ENCODE measurements around the gene CDK1.
"Not testable (repeated sequence)": the region's sequence is repeated elsewhere in the genome, so short reads cannot be mapped to it uniquely, and the experiment has no call there.

CDK1 gene

GRCh38 chr10:60817398-60817805 is 39.1 kb downstream of the CDK1 start:
- Histone ChIP-seq H3K4me3 (ENCODE audit: low read length) (no peak overlapping the region), H3K9ac (ENCODE audit: low read length) (peak overlapping the region; percentile 50), H3K27me3 (replicated peaks; ENCODE audit: control insufficient read depth, insufficient read depth, low read length) (no peaks in the 10 kb centered on the region), H3K36me3 (ENCODE audit: control insufficient read depth, insufficient read depth, low read length, severe bottlenecking) (no peaks in the 10 kb centered on the region), H3K9me3 (ENCODE audit: control insufficient read depth, low read length) (no peaks in the 10 kb centered on the region), H3K4me1 (ENCODE audit: control insufficient read depth, insufficient read depth, low read length) (peaks cover 33% of the 10 kb centered on the region)
- peak; percentile 25 for DNase-seq (ENCODE audit: low read depth)

DNA sequence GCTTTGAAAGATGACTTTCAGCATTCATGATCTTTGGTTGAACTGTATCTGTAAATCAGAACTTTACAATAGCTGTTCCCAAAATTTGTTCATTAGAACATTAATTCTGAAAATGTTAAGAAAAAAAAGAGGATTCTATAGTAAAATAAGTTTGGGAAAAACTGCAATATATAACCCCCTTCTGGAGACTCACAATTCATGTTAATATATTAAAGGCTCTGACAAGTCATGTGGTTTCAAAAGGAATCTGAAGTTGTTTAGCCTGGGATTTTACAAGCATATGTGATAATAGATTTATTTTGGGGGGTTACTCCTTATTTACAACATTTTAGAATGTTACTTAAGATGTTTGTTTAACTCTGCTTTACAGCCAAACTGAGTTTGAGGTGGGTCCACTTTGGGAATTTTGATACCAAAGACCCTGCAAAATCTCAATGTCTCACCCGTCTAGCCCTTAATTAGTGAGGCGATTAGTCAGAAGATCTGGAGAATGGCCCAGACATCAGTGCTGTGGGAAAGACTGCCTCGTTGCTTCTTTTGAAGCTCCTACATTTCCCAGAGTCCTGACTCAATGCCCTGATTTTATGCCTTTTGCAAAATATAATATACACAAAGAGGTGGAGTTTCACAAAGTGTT is 40.0 kb downstream of the CDK1 start:
- Histone ChIP-seq H3K9me3 (ENCODE audit: control insufficient read depth, low read length) (no peaks in the 10 kb centered on the region), H3K4me1 (ENCODE audit: control insufficient read depth, insufficient read depth, low read length) (peaks cover 29% of the 10 kb centered on the region)
- DNase-seq (ENCODE audit: low read depth): peak; percentile 84

DNA sequence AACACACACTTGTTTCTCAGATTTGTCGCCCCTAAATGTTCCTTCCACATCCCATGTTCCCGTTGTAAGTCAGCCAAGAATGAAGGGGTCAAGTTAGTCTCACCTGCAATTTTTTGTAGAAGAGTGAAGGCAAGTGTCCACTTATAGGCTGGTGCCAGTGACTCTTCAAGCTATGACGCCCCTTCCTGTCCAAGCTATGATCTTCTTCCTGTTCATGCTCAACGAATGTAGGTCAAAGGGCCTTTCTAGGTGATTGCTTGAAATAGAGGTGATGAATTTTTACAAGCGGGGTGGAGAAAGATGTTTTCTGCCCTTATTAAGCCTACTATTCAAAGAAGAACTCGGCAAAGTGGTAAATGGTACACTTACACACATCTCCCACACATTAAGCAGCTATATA is 41.0 kb downstream of the CDK1 start:
- Histone ChIP-seq H3K9ac (ENCODE audit: low read length) (no peak overlapping the region), H3K4me1 (ENCODE audit: control insufficient read depth, insufficient read depth, low read length) (peaks cover 29% of the 10 kb centered on the region), H3K4me3 (ENCODE audit: low read length) (no peak overlapping the region), H3K27me3 (replicated peaks; ENCODE audit: control insufficient read depth, insufficient read depth, low read length) (no peaks in the 10 kb centered on the region), H3K36me3 (ENCODE audit: control insufficient read depth, insufficient read depth, low read length, severe bottlenecking) (no peaks in the 10 kb centered on the region), H3K9me3 (ENCODE audit: control insufficient read depth, low read length) (no peaks in the 10 kb centered on the region)
- DNase-seq (ENCODE audit: low read depth): no peak

More for the DNA sequence above, 40.0 kb downstream of the CDK1 start:
- Histone ChIP-seq H3K36me3 (ENCODE audit: control insufficient read depth, insufficient read depth, low read length, severe bottlenecking) (no peaks in the 10 kb centered on the region), H3K9ac (ENCODE audit: low read length) (no peak overlapping the region), H3K27me3 (replicated peaks; ENCODE audit: control insufficient read depth, insufficient read depth, low read length) (no peaks in the 10 kb centered on the region), H3K4me3 (ENCODE audit: low read length) (no peak overlapping the region)

DNA sequence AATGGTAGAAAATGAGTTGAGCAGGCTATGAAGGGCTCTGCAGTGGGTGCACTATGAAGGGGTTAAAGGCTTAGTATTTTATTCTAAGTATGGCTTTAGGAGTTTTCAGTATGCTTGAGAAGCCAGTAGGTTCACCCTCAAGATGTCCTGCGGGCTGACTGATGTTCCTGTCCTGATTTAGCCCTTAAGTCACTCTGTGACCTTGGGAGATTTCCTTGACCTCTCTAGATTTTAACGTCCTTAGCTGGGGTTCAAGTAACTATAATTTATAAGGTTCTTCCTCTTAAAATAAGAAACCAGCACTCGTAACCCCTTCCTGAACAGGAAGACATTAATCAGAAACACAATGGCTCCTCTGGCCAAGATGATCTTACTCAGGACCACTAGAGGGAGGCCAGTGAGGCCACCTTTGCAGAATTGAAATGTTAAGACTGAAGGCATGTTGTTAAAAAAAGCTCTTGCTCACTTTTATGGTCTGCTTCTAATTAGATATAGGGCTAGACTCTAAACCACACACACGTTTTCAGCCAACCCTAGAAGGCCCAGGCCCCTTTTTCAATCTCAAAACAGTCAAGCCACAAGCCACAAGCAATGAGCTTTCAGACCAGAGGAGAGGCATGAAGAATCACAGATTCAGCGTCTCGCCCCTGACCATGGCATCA is 41.9 kb downstream of the CDK1 start:
- no peak overlapping the region for H3K9ac ChIP-seq (ENCODE audit: low read length)
- no peak overlapping the region for H3K4me3 ChIP-seq (ENCODE audit: low read length)
- peak; percentile 59 for DNase-seq (ENCODE audit: low read depth)
- H3K4me1 ChIP-seq (ENCODE audit: control insufficient read depth, insufficient read depth, low read length): peaks cover 29% of the 10 kb centered on the region
- no peaks in the 10 kb centered on the region for H3K9me3 ChIP-seq (ENCODE audit: control insufficient read depth, low read length)
- no peaks in the 10 kb centered on the region for H3K36me3 ChIP-seq (ENCODE audit: control insufficient read depth, insufficient read depth, low read length, severe bottlenecking)
- peaks cover 2% of the 10 kb centered on the region for H3K27me3 ChIP-seq (replicated peaks; ENCODE audit: control insufficient read depth, insufficient read depth, low read length)

- Histone ChIP-seq H3K9ac (ENCODE audit: low read length) (no peak overlapping the region), H3K36me3 (ENCODE audit: control insufficient read depth, insufficient read depth, low read length, severe bottlenecking) (no peaks in the 10 kb centered on the region), H3K4me1 (ENCODE audit: control insufficient read depth, insufficient read depth, low read length) (peaks cover 23% of the 10 kb centered on the region), H3K9me3 (ENCODE audit: control insufficient read depth, low read length) (no peaks in the 10 kb centered on the region), H3K27me3 (replicated peaks; ENCODE audit: control insufficient read depth, insufficient read depth, low read length) (peaks cover 7% of the 10 kb centered on the region), H3K4me3 (ENCODE audit: low read length) (no peak overlapping the region)
- peak; percentile 37 for DNase-seq (ENCODE audit: low read depth)
These were observed 43.4 kb downstream of the CDK1 start for GRCh38 chr10:60821656-60822055.

GRCh38 chr10:60822809-60823208 is 44.5 kb downstream of the CDK1 start:
- peaks cover 7% of the 10 kb centered on the region for H3K27me3 ChIP-seq (replicated peaks; ENCODE audit: control insufficient read depth, insufficient read depth, low read length)

DNA sequence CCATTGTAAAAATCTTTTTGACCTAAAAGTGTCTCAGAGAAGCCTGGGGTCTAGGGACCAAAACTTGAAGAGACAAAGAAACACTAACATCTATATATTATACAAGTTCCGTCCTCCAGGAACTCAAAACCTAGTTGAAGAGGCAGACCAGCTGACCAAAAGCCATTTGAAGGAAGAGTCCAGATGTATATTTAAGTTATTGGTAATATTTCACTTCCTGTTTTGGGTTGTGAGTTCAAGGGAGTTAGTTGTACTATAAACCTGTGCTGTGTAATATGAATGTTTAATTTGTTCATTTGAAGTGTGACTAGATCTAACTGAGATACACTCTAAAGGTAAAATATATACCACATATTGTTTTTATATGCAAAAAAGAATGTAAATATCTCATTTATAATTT is 45.0 kb downstream of the CDK1 start:
- peaks cover 7% of the 10 kb centered on the region for H3K27me3 ChIP-seq (replicated peaks; ENCODE audit: control insufficient read depth, insufficient read depth, low read length)
- no peaks in the 10 kb centered on the region for H3K9me3 ChIP-seq (ENCODE audit: control insufficient read depth, low read length)
- no peak overlapping the region for H3K4me3 ChIP-seq (ENCODE audit: low read length)
- H3K9ac ChIP-seq (ENCODE audit: low read length): no peak overlapping the region
- DNase-seq (ENCODE audit: low read depth): no peak
- H3K4me1 ChIP-seq (ENCODE audit: control insufficient read depth, insufficient read depth, low read length): peaks cover 14% of the 10 kb centered on the region
- no peaks in the 10 kb centered on the region for H3K36me3 ChIP-seq (ENCODE audit: control insufficient read depth, insufficient read depth, low read length, severe bottlenecking)

More at GRCh38 chr10:60822809-60823208, 44.5 kb downstream of the CDK1 start:
- DNase-seq (ENCODE audit: low read depth): no peak
- Histone ChIP-seq H3K9ac (ENCODE audit: low read length) (no peak overlapping the region), H3K36me3 (ENCODE audit: control insufficient read depth, insufficient read depth, low read length, severe bottlenecking) (no peaks in the 10 kb centered on the region), H3K4me1 (ENCODE audit: control insufficient read depth, insufficient read depth, low read length) (peaks cover 14% of the 10 kb centered on the region), H3K9me3 (ENCODE audit: control insufficient read depth, low read length) (no peaks in the 10 kb centered on the region), H3K4me3 (ENCODE audit: low read length) (no peak overlapping the region)

GRCh38 chr10:60825520-60825919 is 47.2 kb downstream of the CDK1 start:
- Histone ChIP-seq H3K36me3 (ENCODE audit: control insufficient read depth, insufficient read depth, low read length, severe bottlenecking) (no peaks in the 10 kb centered on the region), H3K9ac (ENCODE audit: low read length) (no peak overlapping the region), H3K4me1 (ENCODE audit: control insufficient read depth, insufficient read depth, low read length) (peaks cover 13% of the 10 kb centered on the region), H3K27me3 (replicated peaks; ENCODE audit: control insufficient read depth, insufficient read depth, low read length) (peaks cover 7% of the 10 kb centered on the region), H3K4me3 (ENCODE audit: low read length) (no peak overlapping the region), H3K9me3 (ENCODE audit: control insufficient read depth, low read length) (no peaks in the 10 kb centered on the region)
- no peak for DNase-seq (ENCODE audit: low read depth)

- Histone ChIP-seq H3K9ac (ENCODE audit: low read length) (no peak overlapping the region), H3K27me3 (replicated peaks; ENCODE audit: control insufficient read depth, insufficient read depth, low read length) (peaks cover 7% of the 10 kb centered on the region)
- DNase-seq (ENCODE audit: low read depth): peak; percentile 42
These were observed 49.7 kb downstream of the CDK1 start for GRCh38 chr10:60827791-60828488.

DNA sequence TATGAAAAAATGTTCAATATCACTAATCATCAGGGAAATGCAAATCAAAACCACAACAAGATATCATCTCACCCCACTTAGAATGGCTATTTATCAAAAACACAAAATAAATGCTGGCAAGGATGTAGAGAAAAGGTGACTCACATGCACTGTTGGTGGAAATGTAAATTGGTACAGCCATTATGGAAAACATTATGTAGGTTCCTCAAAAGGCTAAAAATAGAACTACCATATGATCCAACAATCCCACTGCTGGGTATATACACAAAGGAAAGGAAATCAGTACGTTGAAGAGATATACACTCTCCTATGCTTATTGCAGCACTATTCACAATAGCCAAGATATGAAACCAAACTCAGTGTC is 50.2 kb downstream of the CDK1 start:
- H3K27me3 ChIP-seq (replicated peaks; ENCODE audit: control insufficient read depth, insufficient read depth, low read length): peaks cover 7% of the 10 kb centered on the region
- no peaks in the 10 kb centered on the region for H3K36me3 ChIP-seq (ENCODE audit: control insufficient read depth, insufficient read depth, low read length, severe bottlenecking)
- peaks cover 13% of the 10 kb centered on the region for H3K4me1 ChIP-seq (ENCODE audit: control insufficient read depth, insufficient read depth, low read length)
- H3K9ac ChIP-seq (ENCODE audit: low read length): no peak overlapping the region
- DNase-seq (ENCODE audit: low read depth): no peak
- H3K4me3 ChIP-seq (ENCODE audit: low read length): no peak overlapping the region
- no peaks in the 10 kb centered on the region for H3K9me3 ChIP-seq (ENCODE audit: control insufficient read depth, low read length)

More at GRCh38 chr10:60827791-60828488, 49.7 kb downstream of the CDK1 start:
- no peaks in the 10 kb centered on the region for H3K9me3 ChIP-seq (ENCODE audit: control insufficient read depth, low read length)
- H3K36me3 ChIP-seq (ENCODE audit: control insufficient read depth, insufficient read depth, low read length, severe bottlenecking): no peaks in the 10 kb centered on the region
- H3K4me3 ChIP-seq (ENCODE audit: low read length): no peak overlapping the region
- H3K4me1 ChIP-seq (ENCODE audit: control insufficient read depth, insufficient read depth, low read length): peaks cover 13% of the 10 kb centered on the region

DNA sequence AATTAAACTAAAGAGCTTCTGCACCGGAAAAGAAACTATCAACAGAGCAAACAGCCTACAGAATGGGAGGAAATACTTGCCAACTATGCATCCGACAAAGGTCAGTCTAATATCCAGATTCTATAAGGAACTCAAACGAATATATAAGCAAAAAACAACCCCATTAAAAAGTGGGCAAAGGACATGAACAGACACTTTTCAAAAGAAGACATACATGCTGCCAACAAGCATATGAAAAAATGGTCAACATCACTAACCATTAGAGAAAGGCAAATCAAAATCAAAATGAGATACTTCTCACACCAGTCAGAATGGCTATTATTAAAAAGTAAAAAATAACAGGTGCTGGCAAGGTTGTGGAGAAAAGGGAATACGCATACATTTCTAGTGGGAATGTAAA is 53.9 kb downstream of the CDK1 start:
- peaks cover 13% of the 10 kb centered on the region for H3K4me1 ChIP-seq (ENCODE audit: control insufficient read depth, insufficient read depth, low read length)
- DNase-seq (ENCODE audit: low read depth); H3K36me3 ChIP-seq (ENCODE audit: control insufficient read depth, insufficient read depth, low read length, severe bottlenecking); H3K27me3 ChIP-seq (replicated peaks; ENCODE audit: control insufficient read depth, insufficient read depth, low read length); H3K4me3 ChIP-seq (ENCODE audit: low read length); H3K9ac ChIP-seq (ENCODE audit: low read length); H3K9me3 ChIP-seq (ENCODE audit: control insufficient read depth, low read length): not testable (repeated sequence)

Measured in adipocyte (in vitro differentiated cells).